ENCODE data around the gene XYLT1. TPM values are rescaled to one million over a fixed set of nuclear protein-coding genes. Genes with fewer than 3 reads are reported as not detected.

Gene XYLT1
- total and polyA plus RNA-seq, 3 experiments from 2014 or later = 1.4 to 9.1 (median 6.8) TPM

DNA sequence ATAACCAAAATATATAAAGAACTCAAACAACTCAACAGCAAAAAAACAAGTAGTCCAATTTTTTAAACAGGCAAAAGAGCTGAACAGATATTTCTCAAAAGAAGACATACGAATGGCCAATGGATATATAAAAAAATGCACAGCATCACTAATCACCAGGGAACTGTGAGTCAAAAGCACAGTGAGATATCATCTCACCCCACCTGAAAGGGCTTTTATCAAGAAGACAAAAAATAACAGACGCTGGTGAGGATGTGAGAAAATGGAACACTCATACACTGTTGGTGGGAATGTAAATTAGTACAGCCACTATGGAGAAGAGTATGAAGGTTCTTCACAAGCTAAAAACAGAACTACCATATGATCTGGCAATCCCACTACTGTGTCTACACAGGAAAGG lies 7.4 kb downstream of the XYLT1 start:
- Mint-ChIP-seq H3K36me3 (peaks cover 9 to 14% (median 12%) of the 10 kb centered on the region in 3 donors), H3K9me3 (no peaks in the 10 kb centered on the region), H3K27me3 (no peaks in the 10 kb centered on the region), H3K4me3 (no peak overlapping the region), H3K27ac (no peak overlapping the region), H3K4me1 (peaks cover 47 to 67% (median 65%) of the 10 kb centered on the region in 3 donors)
- H3K36me3 ChIP-seq (ENCODE audit: insufficient read depth, low read length) = no peaks in the 10 kb centered on the region
- no peak overlapping the region for H3K27ac ChIP-seq (ENCODE audit: low read depth, low read length)
- H3K4me1 ChIP-seq (ENCODE audit: insufficient read depth, low read length) = peaks cover 9% of the 10 kb centered on the region
- H3K9me3 ChIP-seq (ENCODE audit: low read length) = no peaks in the 10 kb centered on the region
- no peaks in the 10 kb centered on the region for H3K27me3 ChIP-seq (ENCODE audit: insufficient read depth, low read length, poor library complexity, severe bottlenecking)
- ChIA-PET POLR2A (no interaction called here), CTCF (interaction anchor here (1.1 to 1.4 kb wide), 2 partner anchors 15 to 269 kb away, joined by 3 read pairs; no protein-coding TSS in a partner anchor)
- no peak overlapping the region for H3K4me3 ChIP-seq (ENCODE audit: low read length)
- DNase-seq = no peak

DNA sequence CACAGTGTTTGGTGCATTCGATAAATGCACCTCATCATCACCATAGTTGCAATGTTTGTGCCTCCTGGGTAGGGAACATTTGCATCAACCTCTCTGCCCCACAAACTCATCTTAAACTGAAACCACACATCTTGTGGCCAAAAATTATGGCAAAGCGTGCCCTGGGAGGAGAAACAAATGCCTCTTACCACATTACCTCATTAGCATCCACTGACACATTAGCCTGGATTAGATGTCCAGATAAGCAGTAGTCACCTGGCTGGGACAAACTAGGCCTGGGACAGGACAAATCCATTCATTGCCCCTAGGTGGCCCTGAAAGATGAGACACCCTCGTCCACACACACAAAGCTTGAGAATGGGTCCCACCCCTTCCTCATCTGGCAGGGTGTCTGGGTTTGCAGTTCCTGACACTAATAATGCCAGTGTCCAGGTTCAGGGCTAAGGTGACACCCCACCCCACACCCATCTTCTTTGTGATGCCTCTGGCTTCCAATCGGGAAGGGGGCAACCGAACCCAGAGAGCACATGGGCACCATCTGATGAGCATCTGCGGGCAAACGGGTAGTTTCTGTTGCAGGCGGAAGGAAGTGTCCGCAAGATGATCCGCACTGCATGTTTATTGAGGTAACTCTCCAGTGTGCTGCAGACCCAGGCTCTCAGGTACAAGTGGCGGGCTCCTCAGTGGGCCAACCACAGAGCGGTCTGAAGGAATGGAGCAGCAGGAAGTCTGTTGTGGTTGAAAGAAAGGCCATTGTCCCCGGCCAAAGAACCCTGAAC lies 8.6 kb downstream of the XYLT1 start:
- no peaks in the 10 kb centered on the region for H3K27me3 Mint-ChIP-seq
- H3K9me3 Mint-ChIP-seq = no peaks in the 10 kb centered on the region
- ChIA-PET POLR2A (no interaction called here), CTCF (interaction anchor here (2.0 kb wide), 1 partner anchor 13 kb away, joined by 4 read pairs; no protein-coding TSS in a partner anchor)
- H3K4me3 Mint-ChIP-seq = peak overlapping the region in 1 of 7 donors; percentile 46
- Histone ChIP-seq H3K36me3 (ENCODE audit: insufficient read depth, low read length) (no peaks in the 10 kb centered on the region), H3K27ac (ENCODE audit: low read depth, low read length) (no peak overlapping the region), H3K27me3 (ENCODE audit: insufficient read depth, low read length, poor library complexity, severe bottlenecking) (no peaks in the 10 kb centered on the region), H3K4me1 (ENCODE audit: insufficient read depth, low read length) (no peaks in the 10 kb centered on the region), H3K9me3 (ENCODE audit: low read length) (no peaks in the 10 kb centered on the region), H3K4me3 (ENCODE audit: low read length) (no peak overlapping the region)
- H3K27ac Mint-ChIP-seq = peak overlapping the region in 2 of 8 donors; percentile 37 to 58
- peaks cover 9 to 15% (median 15%) of the 10 kb centered on the region in 3 donors for H3K36me3 Mint-ChIP-seq
- DNase-seq = no peak
- peaks cover 36 to 59% (median 58%) of the 10 kb centered on the region in 3 donors for H3K4me1 Mint-ChIP-seq

DNA sequence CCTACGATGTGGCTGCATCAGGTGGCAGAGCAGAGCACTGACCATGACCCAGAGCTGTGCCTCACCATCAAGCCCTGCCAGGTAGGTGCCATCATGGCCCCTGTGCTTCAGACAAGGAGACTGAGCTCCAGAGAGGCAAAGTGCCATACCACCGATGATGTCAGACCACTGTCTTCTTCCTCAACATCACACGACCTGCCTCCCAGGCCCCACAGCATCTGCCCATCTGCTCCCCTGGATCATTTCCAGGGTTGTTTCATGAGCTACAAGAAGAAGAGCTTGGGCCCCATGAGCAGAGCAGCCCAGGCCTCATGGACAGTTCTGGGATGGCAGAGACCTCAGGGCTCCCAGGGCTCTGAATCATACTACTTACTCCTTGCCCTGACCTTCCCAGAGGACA lies 9.9 kb downstream of the XYLT1 start:
- Histone ChIP-seq H3K27me3 (ENCODE audit: insufficient read depth, low read length, poor library complexity, severe bottlenecking) (no peaks in the 10 kb centered on the region), H3K27ac (ENCODE audit: low read depth, low read length) (no peak overlapping the region), H3K4me3 (ENCODE audit: low read length) (no peak overlapping the region), H3K9me3 (ENCODE audit: low read length) (no peaks in the 10 kb centered on the region), H3K4me1 (ENCODE audit: insufficient read depth, low read length) (no peaks in the 10 kb centered on the region), H3K36me3 (ENCODE audit: insufficient read depth, low read length) (no peaks in the 10 kb centered on the region)
- Mint-ChIP-seq H3K4me3 (no peak overlapping the region), H3K27me3 (no peaks in the 10 kb centered on the region), H3K4me1 (peaks cover 28 to 48% (median 47%) of the 10 kb centered on the region in 3 donors), H3K36me3 (peaks cover 7 to 16% (median 9%) of the 10 kb centered on the region in 3 donors), H3K27ac (peak overlapping the region in 1 of 8 donors; percentile 60), H3K9me3 (no peaks in the 10 kb centered on the region)
- ChIA-PET POLR2A (no interaction called here), CTCF (interaction anchor here (2.0 kb wide), 1 partner anchor 12 kb away, joined by 4 read pairs; no protein-coding TSS in a partner anchor)
- no peak for DNase-seq

DNA sequence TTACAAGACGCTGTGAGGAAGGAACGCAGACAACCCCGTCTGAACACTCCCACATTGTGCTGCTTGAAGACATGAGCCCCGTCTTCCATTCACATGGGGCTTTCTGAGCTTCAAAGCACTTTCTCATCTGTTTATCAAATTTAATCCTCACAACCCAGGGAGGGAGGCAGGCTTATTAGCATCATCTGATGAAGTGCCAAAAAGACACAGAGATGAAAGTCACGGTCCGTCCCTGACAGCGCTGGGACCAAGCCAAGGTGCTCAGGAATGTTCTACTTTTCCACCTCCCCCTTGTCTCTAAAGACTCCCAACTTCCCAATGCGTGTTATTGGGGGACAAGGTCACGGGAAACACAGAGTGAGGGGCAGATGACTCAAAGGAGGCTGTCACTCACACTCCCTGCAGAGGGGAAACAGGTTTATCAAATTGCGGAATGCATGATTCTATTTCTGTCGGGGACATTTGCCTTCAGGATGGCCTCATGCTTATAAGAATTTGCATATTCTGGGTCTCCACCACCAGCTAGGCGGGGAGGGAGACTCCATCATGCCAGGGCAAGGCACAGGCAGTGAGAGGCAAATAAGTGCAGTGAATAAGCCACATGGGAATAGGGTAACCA lies 10.7 kb downstream of the XYLT1 start:
- no peak overlapping the region for H3K27ac ChIP-seq (ENCODE audit: low read depth, low read length)
- ChIA-PET POLR2A (no interaction called here), CTCF (interaction anchor here (1.5 kb wide), 1 partner anchor 8 kb away, joined by 5 read pairs; no protein-coding TSS in a partner anchor)

GRCh38 chr16:17457997-17458396 lies 12.8 kb downstream of the XYLT1 start:
- Histone ChIP-seq H3K4me1 (ENCODE audit: insufficient read depth, low read length) (no peaks in the 10 kb centered on the region), H3K27me3 (ENCODE audit: insufficient read depth, low read length, poor library complexity, severe bottlenecking) (no peaks in the 10 kb centered on the region), H3K27ac (ENCODE audit: low read depth, low read length) (no peak overlapping the region), H3K9me3 (ENCODE audit: low read length) (no peaks in the 10 kb centered on the region), H3K4me3 (ENCODE audit: low read length) (no peak overlapping the region), H3K36me3 (ENCODE audit: insufficient read depth, low read length) (no peaks in the 10 kb centered on the region)
- Mint-ChIP-seq H3K4me3 (no peak overlapping the region), H3K27ac (no peak overlapping the region), H3K4me1 (peaks cover 17 to 37% (median 36%) of the 10 kb centered on the region in 3 donors), H3K27me3 (no peaks in the 10 kb centered on the region), H3K9me3 (no peaks in the 10 kb centered on the region), H3K36me3 (peaks cover 6 to 11% (median 8%) of the 10 kb centered on the region in 3 donors)
- no peak for DNase-seq
- CTCF ChIA-PET = no interaction called here
- POLR2A ChIA-PET = no interaction called here

More for the DNA sequence above, 10.7 kb downstream of the XYLT1 start:
- Mint-ChIP-seq H3K9me3 (no peaks in the 10 kb centered on the region), H3K4me1 (peaks cover 25 to 47% (median 40%) of the 10 kb centered on the region in 3 donors), H3K27me3 (no peaks in the 10 kb centered on the region), H3K36me3 (peaks cover 9 to 12% (median 9%) of the 10 kb centered on the region in 3 donors), H3K4me3 (no peak overlapping the region), H3K27ac (no peak overlapping the region)
- Histone ChIP-seq H3K27me3 (ENCODE audit: insufficient read depth, low read length, poor library complexity, severe bottlenecking) (no peaks in the 10 kb centered on the region), H3K9me3 (ENCODE audit: low read length) (no peaks in the 10 kb centered on the region), H3K4me1 (ENCODE audit: insufficient read depth, low read length) (no peaks in the 10 kb centered on the region), H3K4me3 (ENCODE audit: low read length) (no peak overlapping the region), H3K36me3 (ENCODE audit: insufficient read depth, low read length) (no peaks in the 10 kb centered on the region)
- no peak for DNase-seq

GRCh38 chr16:17457513-17457912 lies 13.2 kb downstream of the XYLT1 start:
- DNase-seq = no peak
- no peak overlapping the region for H3K4me3 ChIP-seq (ENCODE audit: low read length)
- H3K4me1 Mint-ChIP-seq = peaks cover 14 to 37% (median 36%) of the 10 kb centered on the region in 3 donors
- peaks cover 3 to 11% (median 7%) of the 10 kb centered on the region in 3 donors for H3K36me3 Mint-ChIP-seq
- H3K27ac ChIP-seq (ENCODE audit: low read depth, low read length) = no peak overlapping the region
- H3K36me3 ChIP-seq (ENCODE audit: insufficient read depth, low read length) = no peaks in the 10 kb centered on the region
- no peak overlapping the region for H3K4me3 Mint-ChIP-seq
- no peaks in the 10 kb centered on the region for H3K27me3 ChIP-seq (ENCODE audit: insufficient read depth, low read length, poor library complexity, severe bottlenecking)
- H3K4me1 ChIP-seq (ENCODE audit: insufficient read depth, low read length) = no peaks in the 10 kb centered on the region
- no peak overlapping the region for H3K27ac Mint-ChIP-seq
- ChIA-PET CTCF (no interaction called here), POLR2A (no interaction called here)
- no peaks in the 10 kb centered on the region for H3K27me3 Mint-ChIP-seq
- no peaks in the 10 kb centered on the region for H3K9me3 Mint-ChIP-seq
- no peaks in the 10 kb centered on the region for H3K9me3 ChIP-seq (ENCODE audit: low read length)

GRCh38 chr16:17454162-17454730 lies 16.5 kb downstream of the XYLT1 start:
- H3K4me1 Mint-ChIP-seq = peaks cover 28 to 48% (median 42%) of the 10 kb centered on the region in 3 donors

More at GRCh38 chr16:17454162-17454730, 16.5 kb downstream of the XYLT1 start:
- H3K4me3 Mint-ChIP-seq = no peak overlapping the region
- H3K27ac Mint-ChIP-seq = no peak overlapping the region
- Histone ChIP-seq H3K36me3 (ENCODE audit: insufficient read depth, low read length) (no peaks in the 10 kb centered on the region), H3K27ac (ENCODE audit: low read depth, low read length) (no peak overlapping the region), H3K4me3 (ENCODE audit: low read length) (no peak overlapping the region), H3K9me3 (ENCODE audit: low read length) (no peaks in the 10 kb centered on the region), H3K27me3 (ENCODE audit: insufficient read depth, low read length, poor library complexity, severe bottlenecking) (no peaks in the 10 kb centered on the region), H3K4me1 (ENCODE audit: insufficient read depth, low read length) (peaks cover 28% of the 10 kb centered on the region)
- CTCF ChIA-PET = interaction anchor here (1.0 kb wide), 1 partner anchor 20 kb away, joined by 3 read pairs; no protein-coding TSS in a partner anchor
- DNase-seq = no peak
- H3K36me3 Mint-ChIP-seq = peaks cover 0 to 7% (median 3%) of the 10 kb centered on the region in 3 donors
- H3K9me3 Mint-ChIP-seq = no peaks in the 10 kb centered on the region
- POLR2A ChIA-PET = no interaction called here
- no peaks in the 10 kb centered on the region for H3K27me3 Mint-ChIP-seq

Measured in CD8-positive, alpha-beta memory T cell (primary cell).